GM06990 (cell line): ENCODE results near the gene SMARCC1.
A peak's percentile ranks its signal among the peaks of the same experiment; 100 is the strongest.

ENCODE experiments used
- DNase-seq: peaks from one replicate; pipeline ENCODE4 v3.0.0-alpha.2; 2011; ENCODE audit not compliant: insufficient read length; ENCODE audit errors: extremely low read depth
- H3K27me3 ChIP-seq: replicated peaks from 2 replicates; pipeline ENCODE4 v1.6.0; 2011; ENCODE audit warnings: low read length; ENCODE audit not compliant: control insufficient read depth, insufficient read depth
- H3K36me3 ChIP-seq: 2 replicates; pipeline ENCODE4 v1.5.1; 2011; ENCODE audit warnings: low read length; ENCODE audit not compliant: control insufficient read depth, insufficient read depth
- H3K4me3 ChIP-seq: replicated peaks from 2 replicates; pipeline ENCODE4 v1.5.1; 2011; ENCODE audit warnings: low read depth, mild to moderate bottlenecking, control low read depth, low read length
- TF ChIP-seq, protein P1 (sequence below): IDR thresholded peaks from 2 replicates; pipeline ENCODE4 v1.5.1; 2011; ENCODE audit warnings: low read length, control low read depth, mild to moderate bottlenecking, inconsistent platforms; ENCODE audit not compliant: insufficient read depth, poor library complexity, severe bottlenecking

The SMARCC1 gene

DNA sequence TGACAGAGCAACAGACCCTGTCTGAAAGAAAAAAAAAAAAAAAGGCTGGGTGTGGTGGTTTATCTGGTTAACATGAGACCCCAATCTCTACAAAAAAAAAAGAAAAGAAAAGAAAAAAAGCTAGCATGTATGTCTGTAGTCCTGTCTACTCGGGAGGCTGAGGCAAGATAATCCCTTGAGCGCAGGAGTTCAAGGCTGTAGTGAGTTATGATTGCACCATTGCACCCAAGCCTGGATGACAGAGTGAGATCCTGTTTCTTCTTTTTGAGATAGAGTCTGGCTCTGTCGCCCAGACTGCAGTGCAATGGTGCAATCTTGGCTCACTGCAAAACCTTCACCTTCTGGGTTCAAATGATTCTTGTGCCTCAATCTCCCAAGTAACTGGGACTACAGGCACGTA lies 12.9 kb upstream of the SMARCC1 start:
- Histone ChIP-seq H3K27me3 (no peaks in the 10 kb centered on the region), H3K4me3 (no peak overlapping the region), H3K36me3 (no peaks in the 10 kb centered on the region)
- TF ChIP-seq, protein P1, sequence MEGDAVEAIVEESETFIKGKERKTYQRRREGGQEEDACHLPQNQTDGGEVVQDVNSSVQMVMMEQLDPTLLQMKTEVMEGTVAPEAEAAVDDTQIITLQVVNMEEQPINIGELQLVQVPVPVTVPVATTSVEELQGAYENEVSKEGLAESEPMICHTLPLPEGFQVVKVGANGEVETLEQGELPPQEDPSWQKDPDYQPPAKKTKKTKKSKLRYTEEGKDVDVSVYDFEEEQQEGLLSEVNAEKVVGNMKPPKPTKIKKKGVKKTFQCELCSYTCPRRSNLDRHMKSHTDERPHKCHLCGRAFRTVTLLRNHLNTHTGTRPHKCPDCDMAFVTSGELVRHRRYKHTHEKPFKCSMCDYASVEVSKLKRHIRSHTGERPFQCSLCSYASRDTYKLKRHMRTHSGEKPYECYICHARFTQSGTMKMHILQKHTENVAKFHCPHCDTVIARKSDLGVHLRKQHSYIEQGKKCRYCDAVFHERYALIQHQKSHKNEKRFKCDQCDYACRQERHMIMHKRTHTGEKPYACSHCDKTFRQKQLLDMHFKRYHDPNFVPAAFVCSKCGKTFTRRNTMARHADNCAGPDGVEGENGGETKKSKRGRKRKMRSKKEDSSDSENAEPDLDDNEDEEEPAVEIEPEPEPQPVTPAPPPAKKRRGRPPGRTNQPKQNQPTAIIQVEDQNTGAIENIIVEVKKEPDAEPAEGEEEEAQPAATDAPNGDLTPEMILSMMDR, result no peak
- no peak for DNase-seq

DNA sequence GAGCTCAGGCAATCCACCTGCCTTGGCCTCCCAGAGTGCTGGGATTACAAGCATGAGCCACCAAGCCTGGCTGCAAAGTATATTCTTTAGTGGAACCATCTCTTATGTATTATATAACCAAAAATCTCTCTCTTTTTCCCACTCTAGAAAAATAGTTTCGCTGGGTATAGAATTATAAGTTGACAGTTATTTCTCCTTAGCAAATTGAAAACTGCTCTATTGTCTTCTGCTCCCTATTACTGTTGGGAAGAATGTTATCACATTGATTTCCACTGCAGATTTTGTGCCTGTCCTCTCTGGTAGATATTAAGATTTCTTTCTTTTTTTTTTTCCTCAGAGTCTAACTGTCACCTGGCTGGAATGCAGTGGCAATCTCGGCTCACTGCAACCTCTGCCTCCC lies 11.0 kb upstream of the SMARCC1 start:
- H3K36me3 ChIP-seq, result no peaks in the 10 kb centered on the region
- H3K27me3 ChIP-seq, result no peaks in the 10 kb centered on the region
- no peak for DNase-seq
- TF ChIP-seq, protein P1, result no peak
- H3K4me3 ChIP-seq, result no peak overlapping the region

DNA sequence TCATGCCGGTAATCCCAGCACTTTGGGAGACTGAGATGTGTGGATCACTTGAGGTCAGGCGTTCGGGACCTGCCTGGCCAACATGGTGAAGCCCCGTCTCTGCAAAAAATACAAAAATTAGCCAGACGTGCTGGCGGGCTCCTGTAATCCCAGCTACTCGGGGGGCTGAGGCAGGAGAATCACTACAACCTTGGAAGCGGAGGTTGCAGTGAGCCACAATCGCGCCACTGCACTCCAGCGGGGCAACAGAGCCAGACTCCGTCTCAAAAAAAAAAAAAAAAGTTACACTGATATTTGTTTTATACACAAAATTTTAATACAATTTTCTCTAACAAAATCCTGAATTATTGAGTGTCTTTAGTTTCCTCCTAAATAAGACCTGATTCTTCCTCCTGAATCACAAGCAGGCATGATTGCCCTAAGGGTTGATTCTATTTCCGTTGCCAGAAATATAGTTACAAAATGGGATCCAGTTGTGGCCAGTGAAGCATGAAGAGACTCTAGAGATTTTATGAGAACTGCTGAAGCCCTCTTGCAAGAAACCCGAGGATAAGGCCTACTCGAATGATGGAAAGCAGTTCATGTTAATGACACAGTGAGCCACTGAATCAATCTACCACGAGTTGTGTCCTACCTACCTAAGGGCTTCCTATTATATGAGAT lies 9.6 kb upstream of the SMARCC1 start:
- TF ChIP-seq, protein P1, result no peak
- H3K36me3 ChIP-seq, result no peaks in the 10 kb centered on the region
- no peaks in the 10 kb centered on the region for H3K27me3 ChIP-seq
- DNase-seq, result no peak
- no peak overlapping the region for H3K4me3 ChIP-seq

DNA sequence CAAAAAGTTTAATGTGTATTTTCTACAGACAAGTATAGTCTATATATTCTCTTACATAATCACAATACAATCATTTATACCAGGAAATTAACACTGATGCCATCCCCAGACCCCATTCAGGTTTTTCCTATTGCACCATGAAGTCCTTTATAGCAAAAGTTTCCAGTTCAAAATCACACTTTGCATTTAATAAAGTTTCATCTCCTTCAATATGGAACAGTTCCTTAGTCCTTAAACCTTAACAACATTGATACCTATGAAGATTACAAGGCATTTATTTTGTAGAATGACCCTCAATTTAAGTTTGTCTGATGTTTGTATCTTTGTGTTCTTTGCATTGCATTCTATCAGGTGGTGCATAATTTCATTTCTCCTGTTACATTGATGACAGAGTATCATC lies 2.0 kb upstream of the SMARCC1 start:
- no peak for DNase-seq
- H3K4me3 ChIP-seq, result no peak overlapping the region; the same call in 1 of the 2 replicates
- no peaks in the 10 kb centered on the region for H3K27me3 ChIP-seq
- H3K36me3 ChIP-seq, result no peaks in the 10 kb centered on the region
- TF ChIP-seq, protein P1, result no peak

DNA sequence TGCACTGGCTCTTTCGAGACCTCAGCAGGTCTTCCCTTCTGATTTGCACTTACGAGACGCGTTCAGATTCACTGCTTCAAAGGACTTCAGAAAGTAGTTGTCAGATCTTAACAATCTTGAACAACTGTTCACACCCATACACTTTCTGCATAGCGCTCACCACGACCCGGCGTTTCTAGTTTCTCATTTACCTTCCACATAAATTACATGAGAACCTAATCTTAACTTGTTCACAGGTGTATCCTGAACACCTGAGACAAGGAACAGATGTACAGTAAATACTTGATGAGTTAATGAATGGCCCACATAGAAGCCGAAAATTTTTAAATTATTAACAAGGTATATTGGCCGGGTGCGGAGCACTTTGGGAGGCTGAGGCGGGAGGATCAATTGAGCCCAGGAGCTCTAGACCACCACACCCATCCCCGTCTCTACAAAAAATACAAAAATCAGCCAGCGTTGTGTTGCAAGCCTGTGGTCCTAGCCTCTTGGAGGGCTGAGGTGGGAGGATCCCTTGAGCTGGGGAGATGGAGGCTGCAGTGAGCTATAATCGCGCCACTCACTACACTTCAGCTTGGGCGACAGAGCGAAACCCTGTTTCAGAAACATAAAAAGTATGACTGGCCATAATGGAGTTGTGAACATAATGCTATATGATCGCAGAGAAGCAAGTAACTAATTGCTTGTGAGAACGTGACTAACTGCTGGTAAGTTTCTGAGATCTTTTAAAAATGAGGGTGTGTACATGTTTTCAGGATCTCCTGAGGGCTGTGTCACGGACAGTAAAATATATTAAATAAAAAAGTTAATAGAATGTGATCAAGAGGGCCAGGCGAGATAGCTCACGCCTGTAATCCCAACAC lies 984 bp upstream of the SMARCC1 start:
- TF ChIP-seq, protein P1, result no peak
- no peaks in the 10 kb centered on the region for H3K27me3 ChIP-seq
- peak overlapping the region; percentile 95 for H3K4me3 ChIP-seq
- peak; percentile 37 for DNase-seq
- no peaks in the 10 kb centered on the region for H3K36me3 ChIP-seq
